NCI-H1092 treated with DMSO at 0.1 percent for 48 hours (cell line): ENCODE results near the gene BACH2.
"Not testable (repeated sequence)": the region's sequence is repeated elsewhere in the genome, so short reads cannot be mapped to it uniquely, and the experiment has no call there.

Source experiments
- DNase-seq: peaks from one replicate; lab custom pipeline; 2025; lab: John Stamatoyannopoulos, UW

The BACH2 gene

DNA sequence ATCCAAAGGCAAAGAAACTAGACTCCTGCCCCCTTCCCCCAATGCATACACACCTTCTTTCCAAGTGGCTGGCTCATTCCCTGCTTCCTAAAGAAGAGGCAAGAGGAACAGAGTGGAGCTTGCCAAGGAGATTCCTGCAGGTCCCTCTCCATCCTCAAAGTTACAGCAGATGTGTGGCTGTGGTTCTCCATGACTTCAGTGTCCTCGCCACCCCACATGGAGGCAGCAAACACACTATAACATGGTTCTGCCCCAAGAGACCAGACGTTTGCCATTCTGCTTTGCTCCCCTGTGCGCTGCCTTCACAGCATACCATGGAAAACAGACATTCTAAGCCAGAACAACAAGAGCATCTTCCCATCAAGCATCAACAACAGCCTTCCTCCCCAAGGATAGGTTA, 84.4 kb downstream of the BACH2 start:
- DNase-seq, result no peak

DNA sequence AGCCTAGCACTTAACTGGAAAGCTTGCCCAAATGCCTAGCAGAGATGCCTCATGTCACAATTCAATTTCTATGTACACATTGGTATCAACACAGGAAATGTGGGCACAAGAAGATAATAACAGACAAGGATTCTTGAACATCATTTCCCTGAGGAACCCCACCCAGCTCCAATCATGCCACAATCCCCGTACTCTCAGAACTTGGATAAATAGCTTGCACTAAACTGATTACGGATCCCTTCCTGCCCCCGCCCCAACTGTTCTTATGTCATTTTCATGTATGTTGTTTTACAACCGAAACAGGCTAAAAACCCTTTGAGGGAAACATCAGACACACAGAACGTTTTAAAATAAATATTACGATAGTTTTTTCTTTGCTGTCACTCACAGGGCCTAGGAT, 87.1 kb downstream of the BACH2 start:
- DNase-seq, result no peak

DNA sequence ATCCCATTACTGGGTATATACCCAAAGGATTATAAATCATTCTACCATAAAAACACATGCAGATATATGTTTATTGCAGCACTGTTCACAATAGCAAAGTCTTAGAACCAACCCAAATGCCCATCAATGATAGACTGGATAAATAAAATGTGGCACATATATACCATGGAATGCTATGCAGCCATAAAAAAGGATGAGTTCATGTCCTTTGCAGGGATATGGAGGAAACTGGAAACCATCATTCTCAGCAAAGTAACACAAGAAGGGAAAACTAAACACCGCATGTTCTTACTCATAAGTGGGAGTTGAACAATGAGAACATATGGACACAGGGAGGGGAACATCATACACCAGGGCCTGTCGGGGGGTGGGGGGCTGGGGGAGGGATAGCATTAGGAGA, 88.0 kb downstream of the BACH2 start:
- DNase-seq, result not testable (repeated sequence)

DNA sequence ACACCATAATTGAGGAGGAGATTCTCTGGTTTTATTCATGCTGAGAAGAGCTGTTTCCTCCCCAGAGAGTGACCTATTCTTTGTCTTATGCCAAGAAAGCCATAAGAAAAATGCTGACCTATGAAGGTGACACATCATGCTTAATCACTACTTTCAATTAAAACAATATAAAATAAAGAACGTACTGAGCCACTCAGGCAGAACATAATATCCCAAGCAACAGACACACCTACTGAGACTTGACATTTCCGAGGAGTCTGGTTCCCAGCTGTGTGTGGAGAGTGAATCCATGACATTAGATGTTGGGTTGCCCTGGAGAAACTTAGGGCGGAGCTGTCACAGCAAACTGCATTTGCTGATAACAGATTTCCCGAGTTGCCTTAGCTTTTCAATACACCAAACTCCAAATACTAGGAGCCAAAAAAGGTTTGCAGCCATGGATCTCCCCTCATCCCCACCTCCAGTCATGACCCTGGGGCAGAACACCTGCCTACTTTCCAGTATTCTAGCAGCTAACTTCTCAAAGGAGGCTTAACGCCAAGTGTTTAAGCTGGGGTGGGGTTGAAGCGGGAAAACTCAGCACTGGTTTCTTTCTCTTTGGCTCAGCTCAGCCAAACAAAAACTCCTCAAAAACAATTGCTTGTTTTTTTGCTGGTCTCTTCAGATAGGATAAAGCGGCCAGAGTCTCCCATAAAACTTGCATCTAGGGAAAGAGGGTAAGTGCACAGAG, 92.2 kb downstream of the BACH2 start:
- DNase-seq, result no peak

DNA sequence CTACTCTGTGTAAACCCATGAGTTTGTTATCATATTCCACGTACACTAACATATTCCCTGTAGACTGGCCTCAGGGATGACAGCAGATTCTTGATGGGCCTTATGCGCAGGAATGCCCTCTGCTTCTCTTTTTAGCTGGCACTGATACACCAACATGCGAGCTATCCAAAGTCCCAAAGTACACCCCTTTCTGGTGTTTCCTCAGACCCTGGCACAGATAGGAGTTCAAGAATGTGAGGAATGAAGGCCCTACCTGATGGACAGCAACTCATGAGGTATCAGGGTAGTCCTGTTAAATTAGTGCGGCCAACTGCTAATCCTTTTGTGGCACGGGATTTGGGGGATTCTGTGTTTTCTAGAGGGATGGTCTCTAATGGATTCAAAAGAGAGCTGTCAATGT, 93.0 kb downstream of the BACH2 start:
- DNase-seq, result no peak

DNA sequence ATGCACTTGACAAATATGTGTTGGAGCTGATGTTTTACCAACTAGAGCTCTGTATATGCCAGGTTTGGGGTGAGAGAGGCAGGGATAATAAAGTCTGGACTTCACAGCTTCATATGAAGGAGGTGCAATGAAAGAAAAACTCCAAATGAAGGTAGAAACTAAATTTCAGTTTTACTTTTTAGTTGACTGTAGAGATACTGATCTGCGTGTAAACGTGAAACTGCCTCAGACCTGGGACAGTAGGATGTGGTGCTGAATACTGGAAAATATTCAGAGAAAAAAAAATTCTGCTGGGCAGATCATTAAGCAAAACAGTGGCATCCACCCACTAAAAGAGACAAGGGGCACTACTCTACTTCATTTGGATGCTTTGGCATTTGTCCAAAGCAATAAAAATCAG, 94.5 kb downstream of the BACH2 start:
- no peak for DNase-seq

DNA sequence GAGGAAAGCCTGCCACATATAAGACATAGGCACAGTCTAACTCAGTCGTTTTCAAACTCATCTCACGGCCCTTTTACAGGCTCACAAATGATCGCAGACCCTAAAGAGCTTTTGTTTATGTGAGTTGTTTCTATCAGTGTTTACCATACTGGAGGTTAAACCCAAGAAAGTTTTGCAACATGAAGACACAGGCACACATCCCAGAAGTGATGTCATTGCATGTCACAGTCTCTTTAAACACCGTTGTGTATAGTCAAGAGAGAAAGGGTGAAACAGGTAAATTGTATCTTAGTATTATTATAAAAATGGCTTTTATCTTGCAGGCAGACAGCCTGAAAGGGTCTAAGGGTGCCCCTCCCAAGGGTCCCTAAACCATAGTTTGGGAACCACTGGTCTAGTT, 96.7 kb downstream of the BACH2 start:
- no peak for DNase-seq

DNA sequence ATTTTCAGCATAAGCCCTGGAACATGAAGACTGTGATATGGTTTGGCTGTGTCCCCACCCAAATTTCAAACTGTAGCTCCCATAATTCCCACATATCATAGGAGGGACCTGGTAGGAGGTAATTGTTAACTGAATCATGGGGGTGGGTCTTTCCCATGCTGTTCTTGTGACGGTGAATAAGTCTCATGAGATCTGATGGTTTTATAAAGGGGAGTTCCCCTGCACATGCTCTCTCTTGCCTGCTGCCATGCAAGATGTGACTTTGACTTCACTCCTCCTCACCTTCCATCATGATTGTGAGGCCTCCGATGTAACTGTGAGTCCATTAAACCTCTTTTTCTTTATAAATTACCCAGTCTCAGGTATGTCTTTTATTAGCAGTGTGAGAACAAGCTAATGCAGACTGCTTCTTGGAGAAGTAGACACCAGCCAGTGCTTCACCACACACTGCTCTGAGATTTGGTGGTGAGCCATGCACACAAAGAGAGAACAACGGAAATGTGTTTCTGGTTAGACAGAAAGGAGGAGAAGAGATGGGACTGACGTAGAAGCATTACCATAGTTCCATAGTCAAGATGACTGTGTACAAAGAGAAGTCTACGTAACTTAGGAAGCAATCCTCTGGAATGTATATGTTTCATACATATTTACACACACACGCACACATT, 97.8 kb downstream of the BACH2 start:
- DNase-seq, result no peak

DNA sequence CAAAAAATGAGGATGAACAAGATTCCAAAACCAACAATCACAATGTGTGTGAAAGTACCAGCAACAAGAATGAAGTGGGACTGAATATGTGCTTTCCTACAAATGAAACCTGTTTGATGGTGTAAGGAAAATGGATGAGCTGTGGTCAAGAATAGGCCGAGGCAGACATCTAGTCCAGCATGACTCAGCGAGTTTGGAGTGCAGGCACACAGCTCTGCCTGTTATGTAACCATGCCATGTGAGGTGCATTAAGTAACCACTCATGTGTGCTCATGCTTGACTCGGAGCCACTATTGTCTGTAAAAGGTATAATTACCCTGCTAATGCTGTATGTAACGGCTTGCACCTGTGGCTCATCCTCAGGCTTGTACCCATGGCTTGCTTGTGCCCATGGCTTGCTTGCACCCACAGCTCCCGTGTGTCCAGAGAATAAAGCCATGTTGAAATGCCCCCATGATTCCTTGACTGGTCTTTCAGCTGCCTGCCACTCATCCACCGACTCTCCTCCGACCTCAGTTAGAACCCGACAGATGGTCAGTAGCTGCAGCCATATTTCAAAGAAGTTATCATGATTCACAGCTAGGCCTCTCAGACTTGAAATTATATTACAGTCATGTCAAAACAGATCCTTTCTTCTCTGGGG, 98.7 kb downstream of the BACH2 start:
- DNase-seq, result no peak

DNA sequence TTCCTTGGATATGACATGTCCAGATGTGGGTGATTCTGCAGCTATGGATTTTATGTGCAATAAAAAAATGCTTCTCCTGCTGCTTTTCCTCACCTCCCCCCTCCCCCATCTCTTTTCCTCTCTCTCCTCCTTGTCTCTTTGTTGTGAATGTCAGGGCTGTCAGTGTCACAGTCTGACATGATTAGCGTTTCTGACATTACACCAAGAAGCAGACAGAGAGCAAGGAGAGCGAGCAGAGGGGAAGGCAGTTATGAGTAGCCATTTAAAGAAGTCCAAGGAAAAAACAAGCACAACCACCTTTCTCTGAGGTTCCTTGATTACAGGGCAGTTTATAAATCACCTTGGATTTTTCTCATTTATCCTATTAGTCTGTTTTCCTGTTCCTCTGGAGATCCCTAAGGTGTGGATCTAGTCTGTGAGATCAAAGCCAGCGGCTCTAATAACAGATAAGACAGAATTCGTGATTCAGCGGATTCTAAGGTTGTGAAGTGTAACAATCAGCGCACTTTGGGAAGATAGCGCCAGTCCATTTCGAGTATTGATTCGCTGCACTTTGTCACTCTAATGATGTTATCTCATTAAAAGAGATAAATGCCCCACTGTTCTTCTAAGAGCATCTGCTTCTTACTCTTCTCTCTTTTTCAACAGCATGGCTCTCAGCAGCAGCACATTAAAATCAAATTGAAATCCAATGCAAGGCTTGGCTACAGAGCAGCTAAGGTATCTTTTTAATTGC, 101.4 kb downstream of the BACH2 start:
- DNase-seq, result no peak

DNA sequence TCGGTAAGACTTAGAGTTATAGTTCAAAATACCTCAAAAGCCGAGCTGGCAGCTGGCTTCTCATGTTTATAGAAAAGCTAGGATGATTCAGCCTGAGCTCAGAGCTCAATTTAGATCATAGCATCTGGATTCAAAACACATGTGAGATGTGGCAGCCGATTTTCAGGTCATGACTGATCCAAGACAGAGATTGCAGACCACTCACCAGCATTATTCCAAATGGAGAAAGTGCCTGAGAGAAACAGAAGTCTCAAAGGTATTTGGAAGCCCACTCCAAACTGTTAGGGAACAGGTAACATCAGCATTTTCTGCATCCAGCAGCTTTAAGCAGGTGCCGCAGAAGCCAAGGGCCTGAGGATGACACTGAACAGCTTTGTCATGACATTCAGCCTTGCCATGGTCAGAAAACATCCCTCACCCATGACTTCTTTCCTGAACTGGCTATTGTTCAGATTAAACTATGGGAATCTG, 102.2 kb downstream of the BACH2 start:
- no peak for DNase-seq

DNA sequence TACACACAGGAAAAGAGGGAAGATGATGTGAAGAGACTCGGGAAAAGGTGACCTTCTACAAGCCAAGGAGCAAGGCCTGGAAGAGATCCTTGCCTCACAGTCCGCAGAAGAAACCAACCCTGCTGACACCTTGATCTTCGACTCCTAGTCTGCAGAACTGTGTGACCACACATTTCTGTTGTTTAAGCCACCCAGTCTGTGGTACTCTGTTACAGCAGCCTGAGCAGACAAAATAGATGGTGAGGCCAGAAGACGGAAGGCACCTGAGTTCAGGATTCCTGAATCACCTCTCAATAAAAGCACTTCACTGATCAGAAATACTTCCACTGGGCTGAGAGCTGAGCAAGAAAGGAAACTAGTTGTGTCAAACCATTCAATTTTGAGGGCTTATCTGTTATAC, 103.3 kb downstream of the BACH2 start:
- DNase-seq, result no peak

DNA sequence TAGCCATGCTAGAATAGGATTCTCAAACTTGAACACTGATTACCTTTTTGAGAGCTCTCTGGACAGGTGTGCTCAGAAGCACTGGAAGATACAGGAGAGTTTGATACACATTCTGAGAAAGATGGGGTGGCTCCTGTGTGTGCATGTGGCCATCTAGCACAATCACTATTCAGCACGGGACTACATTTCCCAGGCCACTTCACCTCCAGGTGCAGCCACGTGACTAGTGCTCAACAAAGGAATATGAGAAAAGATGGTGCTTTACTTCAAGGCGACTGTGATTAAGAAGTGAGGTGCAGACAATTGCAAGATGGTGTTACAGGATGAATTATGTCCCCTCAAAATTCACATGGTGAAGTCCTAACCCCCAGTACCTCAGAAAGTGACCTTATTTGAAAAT, 103.8 kb downstream of the BACH2 start:
- no peak for DNase-seq

DNA sequence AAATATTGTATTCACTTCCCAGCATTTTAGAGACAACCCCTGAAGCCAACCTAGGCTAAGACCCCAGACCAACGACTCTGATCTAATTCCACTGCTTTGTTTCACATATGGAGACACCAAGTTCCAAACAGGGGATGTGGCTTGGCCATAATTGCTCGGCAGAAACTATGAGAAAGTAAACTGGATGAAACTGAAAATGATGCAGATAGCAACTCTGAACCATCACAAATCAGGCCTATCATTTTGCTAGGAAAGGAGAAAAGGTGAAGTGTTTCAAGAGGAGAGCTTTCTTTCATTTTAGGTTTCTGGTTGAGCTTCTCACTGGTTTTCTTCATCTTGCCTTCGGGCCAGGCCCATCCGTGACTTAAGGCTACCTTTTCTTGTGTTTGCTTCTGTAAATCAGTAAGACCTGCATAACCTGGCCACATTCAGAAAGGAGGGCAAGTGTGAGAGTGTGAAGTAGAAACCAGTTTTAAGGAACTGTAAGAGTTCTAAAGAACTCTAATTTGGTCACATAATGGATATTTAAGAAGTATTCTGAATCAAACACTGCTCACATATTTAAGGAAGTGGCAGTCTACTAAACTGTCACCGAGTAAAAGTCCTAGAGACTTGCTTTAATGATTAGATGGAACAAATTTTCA, 105.8 kb downstream of the BACH2 start:
- DNase-seq, result no peak

DNA sequence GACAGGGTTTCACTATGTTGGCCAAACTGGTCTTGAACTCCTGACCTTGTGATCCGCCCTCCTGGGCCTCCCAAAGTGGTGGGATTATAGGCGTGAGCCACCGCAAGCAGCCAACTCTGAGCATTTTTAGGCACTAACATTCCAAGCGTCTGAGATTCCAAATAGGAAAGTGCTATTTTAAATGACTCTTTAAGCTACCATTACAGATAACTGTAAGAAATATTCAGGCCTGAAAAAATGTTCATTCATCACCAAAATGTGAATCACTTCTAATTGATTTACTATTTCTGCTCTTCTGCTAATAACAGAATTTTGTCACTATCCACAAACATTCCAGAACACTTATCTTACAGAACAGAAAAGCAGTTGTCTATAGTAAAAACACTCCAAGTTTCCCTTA, 106.5 kb downstream of the BACH2 start:
- no peak for DNase-seq

DNA sequence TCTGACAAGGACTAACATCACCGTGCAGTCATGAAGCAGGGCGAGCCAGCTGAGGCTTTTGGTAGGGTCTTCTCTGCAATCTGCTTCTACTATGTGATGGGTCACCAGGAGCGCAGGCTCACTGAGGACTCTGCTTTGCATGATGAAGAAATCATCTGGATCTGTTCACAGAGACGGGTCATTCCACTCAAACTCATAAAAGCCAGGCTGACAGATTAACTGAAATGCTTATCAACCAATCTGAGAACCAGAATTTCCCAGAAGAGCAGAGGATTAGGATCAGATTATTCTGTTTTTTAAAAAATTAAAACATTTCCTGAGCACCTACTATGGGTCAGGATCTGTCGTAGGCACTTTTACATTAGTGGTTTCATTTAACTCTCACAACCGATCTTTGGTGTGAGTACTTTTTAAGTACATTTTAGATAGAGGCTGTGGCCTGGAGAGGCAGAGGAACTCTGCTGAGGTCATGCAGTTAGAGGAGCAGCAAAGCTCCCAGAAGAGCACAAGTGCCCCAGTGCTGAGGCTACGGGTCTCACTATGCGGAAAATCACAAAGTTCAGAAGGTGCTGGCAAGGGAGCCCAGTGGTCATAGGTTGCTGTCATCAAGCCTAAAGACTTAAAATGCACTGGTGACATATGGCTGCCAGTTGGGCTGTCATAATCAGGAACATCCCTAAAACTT, 109.1 kb downstream of the BACH2 start:
- DNase-seq, result no peak

DNA sequence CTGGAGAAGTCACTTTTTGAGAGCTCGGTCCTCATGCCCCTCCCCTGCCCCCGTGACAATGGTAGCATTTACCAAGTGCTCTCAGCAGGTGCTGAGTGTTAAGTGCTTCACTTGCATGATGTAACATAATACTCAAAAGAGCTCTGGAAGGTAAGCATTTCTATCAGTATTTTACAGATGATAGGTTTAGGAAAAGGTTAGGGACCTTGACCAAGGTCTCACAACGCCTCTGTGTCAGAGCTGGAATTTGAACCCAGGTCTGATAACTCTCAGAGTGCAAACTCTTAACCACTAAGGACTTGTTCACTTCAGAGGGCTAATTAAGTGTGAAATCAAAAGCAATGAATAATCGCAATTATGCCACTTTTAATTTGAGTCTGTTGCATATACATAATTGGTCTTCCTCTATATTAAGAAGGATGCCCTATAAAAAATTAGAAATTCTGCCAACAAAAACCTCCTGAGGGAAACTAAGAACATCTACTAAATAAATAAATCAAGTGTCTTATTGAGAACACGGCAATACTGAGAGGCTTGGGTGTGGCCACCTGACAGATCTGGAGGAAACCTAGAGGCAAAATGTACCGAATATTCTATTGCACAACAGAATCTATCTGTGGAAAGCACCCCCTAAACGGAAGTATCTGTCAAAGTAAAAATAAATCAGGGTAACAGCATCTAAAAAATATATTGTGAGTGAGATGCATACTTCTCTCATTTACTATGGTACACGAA, 109.8 kb downstream of the BACH2 start:
- DNase-seq, result no peak

DNA sequence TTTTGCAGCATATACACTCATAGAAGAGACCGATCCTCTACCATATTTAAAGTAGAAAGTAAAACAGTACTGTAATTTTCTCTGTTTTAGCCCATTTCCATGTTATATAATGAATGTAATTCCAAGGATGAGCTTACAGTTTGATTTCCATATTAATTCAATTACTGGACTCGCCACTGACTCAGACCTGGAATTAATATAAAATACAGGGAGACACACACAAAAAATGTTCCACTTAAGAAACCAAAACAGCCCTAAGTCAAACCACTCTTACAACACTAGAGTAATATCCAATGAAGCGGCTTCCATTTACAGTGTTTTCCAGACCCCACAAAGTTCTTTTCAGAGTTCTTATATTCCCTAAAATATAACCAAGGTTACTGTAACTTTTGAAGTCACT, 110.6 kb downstream of the BACH2 start:
- no peak for DNase-seq

DNA sequence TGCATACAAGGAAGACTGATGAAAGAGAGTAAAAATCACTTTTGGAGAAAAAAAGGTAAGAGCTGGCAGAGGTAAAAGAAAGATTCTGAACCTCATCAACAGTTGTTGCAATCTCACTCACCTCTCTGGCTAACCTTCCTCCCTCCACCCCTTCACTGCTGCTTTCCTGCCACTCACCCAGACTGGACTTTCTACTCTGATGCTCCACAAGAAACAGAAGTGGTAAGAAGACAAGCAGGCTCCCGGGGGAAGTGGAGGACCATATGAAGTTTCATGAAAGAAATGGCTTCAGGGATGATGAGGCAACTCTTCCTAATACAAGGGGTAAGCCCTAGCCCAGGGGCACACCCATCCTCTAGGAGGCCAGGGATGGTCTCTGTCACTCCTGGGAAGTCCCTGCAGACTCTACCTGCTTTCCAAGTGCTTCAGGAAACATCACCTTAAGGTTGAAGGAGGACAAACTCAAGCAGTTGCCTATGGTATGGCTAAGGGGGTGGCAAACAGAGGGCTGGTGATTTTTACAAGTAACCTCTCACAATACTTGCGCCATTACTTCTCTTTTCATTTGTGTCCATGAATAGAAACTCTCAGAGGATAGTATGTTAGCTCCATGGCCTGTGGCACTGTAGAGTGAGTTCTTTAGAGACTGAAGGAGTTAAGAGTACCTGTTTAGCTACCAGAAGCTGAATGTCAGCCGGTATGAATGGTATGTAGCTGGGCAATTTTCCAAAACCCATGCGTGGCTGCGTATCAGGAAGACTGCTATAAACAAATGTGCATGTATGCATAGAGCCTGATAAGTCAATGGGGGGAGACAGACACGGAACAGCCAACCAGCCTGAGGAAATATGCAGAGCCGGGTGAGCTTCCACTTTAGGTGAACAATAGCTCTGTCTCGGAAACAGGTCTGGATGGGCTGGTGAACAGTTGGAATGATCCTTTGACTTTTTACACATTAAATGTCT, 112.0 kb downstream of the BACH2 start:
- DNase-seq, result no peak
